B cell (primary cell): ENCODE results near the gene TKTL1. TPM values are rescaled to one million over a fixed set of nuclear protein-coding genes. Genes with fewer than 3 reads are reported as not detected.

Experiments used
- ATAC-seq: fragments of 200-7000 bp; cut with Tn5 transposase; one replicate; pipeline ENCODE4 v1.10.0; 2021; ENCODE audit warnings: low read depth, mild to moderate bottlenecking, moderate number of reproducible peaks, moderate library complexity
- CTCF ChIA-PET: fragments of 350-600 bp; sonication (Branson Sonifier 250); formaldehyde crosslinking; loops from one replicate; lab custom pipeline; 2021; ENCODE audit warnings: antibody characterized with exemption, inconsistent platforms; lab: Charles Lee
- POLR2A ChIA-PET: fragments of 350-600 bp; sonication (Branson Sonifier 250); formaldehyde crosslinking; loops from one replicate; lab custom pipeline; 2021; ENCODE audit warnings: antibody characterized with exemption; lab: Charles Lee
- DNase-seq: peaks from one replicate; pipeline ENCODE4 v3.0.0; 2013
- H2AFZ ChIP-seq: 2 replicates; pipeline ENCODE4 v1.6.1; 2012; ENCODE audit warnings: mild to moderate bottlenecking, low read depth, low read length; ENCODE audit not compliant: insufficient read depth, poor library complexity, severe bottlenecking
- H3K27ac ChIP-seq, 2 donors: 1 replicate in 1 of 2; 2 replicates in 1 of 2; pipeline ENCODE4 v1.5.1; 2012 to 2013; ENCODE audit warnings: low read length in 2 of 2, mild to moderate bottlenecking in 2 of 2, moderate library complexity in 1 of 2
- H3K27me3 ChIP-seq, 4 experiments: fragments of 200-600 bp in 1 of 4; sonication (generic) in 1 of 4; replicated peaks in 1 of 4; 1 replicate in 2 of 4; 2 replicates in 2 of 4; pipeline versions ENCODE4 v1.6.1 to v1.7.0; 2013 to 2016; ENCODE audit warnings: low read length in 3 of 4, mild to moderate bottlenecking in 2 of 4, mixed read lengths in 1 of 4, moderate library complexity in 1 of 4; ENCODE audit not compliant: insufficient read depth in 4 of 4, control insufficient read depth in 3 of 4; ENCODE audit errors: control extremely low read depth in 1 of 4
- H3K36me3 ChIP-seq, 2 experiments: replicated peaks in 1 of 2; 1 replicate in 1 of 2; 2 replicates in 1 of 2; pipeline versions ENCODE4 v1.6.1 to v1.7.1; 2013; ENCODE audit warnings: low read length in 1 of 2; ENCODE audit not compliant: insufficient read depth in 2 of 2, control insufficient read depth in 1 of 2; ENCODE audit errors: control extremely low read depth in 1 of 2, extremely low read depth in 1 of 2
- H3K4me1 ChIP-seq, 2 donors: fragments of 200-600 bp in 1 of 2; sonication (generic) in 1 of 2; 1 replicate in 1 of 2; 2 replicates in 1 of 2; pipeline versions ENCODE4 v1.5.1 to v1.6.1; 2013 to 2017; ENCODE audit warnings: low read length in 2 of 2; ENCODE audit not compliant: control insufficient read depth in 2 of 2, insufficient read depth in 2 of 2
- H3K4me2 ChIP-seq: replicated peaks from 2 replicates; pipeline ENCODE3; 2012; ENCODE audit warnings: mild to moderate bottlenecking, low read depth, low read length; ENCODE audit not compliant: poor library complexity, severe bottlenecking
- H3K4me3 ChIP-seq, 5 experiments: fragments of 200-600 bp in 1 of 5; sonication (generic) in 1 of 5; 1 replicate in 3 of 5; 2 replicates in 2 of 5; pipeline versions ENCODE4 v1.5.1 to v1.7.0; 2011 to 2016; ENCODE audit warnings: low read length in 4 of 5, mild to moderate bottlenecking in 4 of 5, low read depth in 2 of 5, control low read depth in 1 of 5, moderate library complexity in 1 of 5; ENCODE audit not compliant: insufficient read depth in 1 of 5; ENCODE audit errors: control extremely low read depth in 1 of 5, extremely low read depth in 1 of 5
- H3K79me2 ChIP-seq: fragments of 200-600 bp; sonication (generic); one replicate; pipeline ENCODE4 v1.6.0; 2016; ENCODE audit warnings: low read length; ENCODE audit not compliant: control insufficient read depth, insufficient read depth
- H3K9ac ChIP-seq: fragments of 200-600 bp; sonication (generic); 2 replicates; pipeline ENCODE4 v1.6.1; 2017; ENCODE audit warnings: mild to moderate bottlenecking, low read length, moderate library complexity
- H3K9me3 ChIP-seq, 3 donors: one replicate each; pipeline versions ENCODE4 v1.6.1 to v1.7.1; 2013; ENCODE audit warnings: low read length in 2 of 3; ENCODE audit not compliant: control insufficient read depth in 2 of 3, insufficient read depth in 1 of 3; ENCODE audit errors: control extremely low read depth in 1 of 3
- H4K20me1 ChIP-seq: 2 replicates; pipeline ENCODE4 v1.6.0; 2012; ENCODE audit warnings: mild to moderate bottlenecking, low read length; ENCODE audit not compliant: insufficient read depth, control insufficient read depth, poor library complexity, severe bottlenecking
- H3K27ac Mint-ChIP-seq: one replicate; pipeline ENCODE4 v1.8.0; 2021; ENCODE audit warnings: mixed read lengths
- H3K27me3 Mint-ChIP-seq: one replicate; pipeline ENCODE4 v1.8.0; 2021; ENCODE audit warnings: mixed read lengths
- H3K4me1 Mint-ChIP-seq: one replicate; pipeline ENCODE4 v1.8.0; 2021; ENCODE audit warnings: mixed read lengths
- H3K4me3 Mint-ChIP-seq: one replicate; pipeline ENCODE4 v1.8.0; 2021; ENCODE audit warnings: mixed read lengths
- H3K9me3 Mint-ChIP-seq: one replicate; pipeline ENCODE4 v1.8.0; 2022; ENCODE audit warnings: mixed read lengths; ENCODE audit not compliant: insufficient read depth
- CTCF ChIP-seq: fragments of 200-600 bp; IDR thresholded peaks from one replicate; pipeline ENCODE4 v1.8.0; 2022; ENCODE audit warnings: antibody characterized with exemption, mild to moderate bottlenecking
- EZH2 ChIP-seq: IDR thresholded peaks from 2 replicates; pipeline ENCODE4 v1.6.1; 2012; ENCODE audit warnings: borderline replicate concordance, low read depth, mild to moderate bottlenecking, moderate library complexity, low read length; ENCODE audit not compliant: insufficient read depth, poor library complexity, severe bottlenecking
- WGBS: methylation state at CpG from one replicate; pipeline ENCODE4 v1.1.5; 2013; ENCODE audit warnings: missing lambda C conversion rate; ENCODE audit not compliant: insufficient coverage; 5-methylcytosine and 5-hydroxymethylcytosine counted together
- intact Hi-C: fragments of 100-400 bp; cut with micrococcal nuclease; formaldehyde crosslinking; loops from one replicate; pipeline ENCODE4 v1.10.0; 2022
- polyA plus RNA-seq: library from polyadenylated mRNA; depleted of rRNA; stranded (reverse); fragments of >200 nt; gene quantifications from 2 replicates; pipeline ENCODE4 v1.2.3, GENCODE V29; 2012
- total RNA-seq, 2 donors: library from RNA; stranded (reverse); fragments of 120-200 nt in 1 of 2; gene quantifications; 1 replicate in 1 of 2; 2 replicates in 1 of 2; pipeline versions ENCODE4 v1.2.3 to v1.2.4, GENCODE V29; 2013 to 2022

Gene TKTL1
- total and polyA plus RNA-seq, 2 donors (not counting 1 experiment from before 2014, with no cell fraction given), result 0.18 to 0.96 TPM

GRCh38 chrX:154365052-154365600, 69.5 kb downstream of the TKTL1 start:
- POLR2A ChIA-PET, result no interaction called here

More at GRCh38 chrX:154365052-154365600, 69.5 kb downstream of the TKTL1 start:
- Histone ChIP-seq H3K9me3 (no peaks in the 10 kb centered on the region), H3K36me3 (peaks cover 0 to 73% of the 10 kb centered on the region in 2 experiments), H3K27me3 (no peaks in the 10 kb centered on the region), H3K27ac (no peak overlapping the region), H3K79me2 (peaks cover 63% of the 10 kb centered on the region), H2AFZ (no peak overlapping the region), H3K4me1 (peaks cover 8 to 24% of the 10 kb centered on the region in 2 donors), H4K20me1 (peaks cover 51% of the 10 kb centered on the region), H3K4me3 (no peak overlapping the region), H3K4me2 (no peak overlapping the region), H3K9ac (no peak overlapping the region)
- intact Hi-C loops, result no loop called here
- no peaks in the 10 kb centered on the region for H3K27me3 Mint-ChIP-seq
- 90% methylated on average over 12 of the region's 20 CpGs for WGBS
- DNase-seq, result no peak
- H3K4me1 Mint-ChIP-seq, result peaks cover 7% of the 10 kb centered on the region
- CTCF ChIA-PET, result interaction anchor here (1.5 kb wide), 1 partner anchor 8 kb away, joined by 4 read pairs; no protein-coding TSS in a partner anchor
- no peaks in the 10 kb centered on the region for H3K9me3 Mint-ChIP-seq
- TF ChIP-seq CTCF, result no peak
- no peak for TF ChIP-seq EZH2
- no peak for ATAC-seq
- no peak overlapping the region for H3K4me3 Mint-ChIP-seq
- H3K27ac Mint-ChIP-seq, result no peak overlapping the region
